Measurements from ENCODE around the gene NUTM2F. TPM values are rescaled to one million over a fixed set of nuclear protein-coding genes. Genes with fewer than 3 reads are reported as not detected.
"Not testable (repeated sequence)": the region's sequence is repeated elsewhere in the genome, so short reads cannot be mapped to it uniquely, and the experiment has no call there.

NUTM2F gene
- total and polyA plus RNA-seq, 9 of the 15 experiments (the other 6 are each of a cell fraction or from before 2014, with no cell fraction given), result 0.04 TPM; not detected in 8

DNA sequence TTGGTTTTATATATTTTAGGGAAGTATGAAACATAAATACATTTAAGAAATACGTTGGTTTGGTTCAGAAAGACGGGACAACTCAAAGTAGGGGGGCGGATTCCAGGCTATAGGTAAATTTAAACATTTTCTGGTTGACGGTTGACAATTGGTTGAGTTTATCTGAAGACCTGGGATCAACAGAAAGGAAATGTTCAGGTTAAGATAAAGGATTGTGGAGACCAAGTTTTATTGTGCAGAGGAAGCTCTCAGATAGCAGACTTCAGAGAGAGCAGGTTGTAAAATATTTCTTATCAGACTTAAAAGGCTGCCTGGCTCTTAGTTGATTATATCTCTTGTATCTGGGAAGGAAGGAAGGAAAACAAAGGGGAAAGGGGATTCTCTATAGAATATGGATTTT lies 51.4 kb downstream of the NUTM2F start (continued):
- TF ChIP-seq NFATC3 (IDR thresholded peaks at IDR 0.05), result 0 out of 2 replicates have a peak, but pooled peaks have one; percentile 38
- TF ChIP-seq NFIC (IDR thresholded peaks at IDR 0.05), result peak; percentile 83
- TF ChIP-seq MEF2D (tag; conservative IDR thresholded peaks at IDR 0.05; ENCODE audit: low read depth), result peak; percentile 52; the same call in 1 of the 2 replicates
- peak; percentile 68; the same call in 1 of the 2 replicates for TF ChIP-seq CTBP1 (IDR thresholded peaks at IDR 0.05; ENCODE audit: borderline replicate concordance)
- peak; percentile 24 for TF ChIP-seq CCNT2 (IDR thresholded peaks at IDR 0.05; ENCODE audit: borderline replicate concordance, extremely low read depth, insufficient read length, low read depth, low read length)
- TF ChIP-seq TEAD1 (CRISPR knock-in tag; IDR thresholded peaks at IDR 0.05), result 0 out of 4 replicates have a peak, but pooled peaks of 1 of the 2 experiments have one; percentile 46
- peak; percentile 66; the same call in 1 of the 2 replicates for TF ChIP-seq STAT5A (IDR thresholded peaks at IDR 0.05; ENCODE audit: borderline replicate concordance, low read length)
- TF ChIP-seq MTA1 (IDR thresholded peaks at IDR 0.05; ENCODE audit: borderline replicate concordance), result peak; percentile 75; the same call in 1 of the 2 replicates
- peak; percentile 75 for TF ChIP-seq ZNF766 (CRISPR knock-in tag; conservative IDR thresholded peaks at IDR 0.05)
- TF ChIP-seq CREB1 (IDR thresholded peaks at IDR 0.05), result peak; percentile 23; the same call in 1 of the 2 replicates
- TF ChIP-seq CREB1 (CRISPR knock-in tag; IDR thresholded peaks at IDR 0.05); MYBL2 (CRISPR knock-in tag; IDR thresholded peaks at IDR 0.05; ENCODE audit: borderline replicate concordance): not testable (repeated sequence)
- TF ChIP-seq GATA2 (CRISPR knock-in tag; IDR thresholded peaks at IDR 0.05), result peak; percentile 37; the same call in 1 of the 2 replicates
- peak; percentile 37; the same call in 1 of the 2 replicates for TF ChIP-seq FOSL1 (tag; conservative IDR thresholded peaks at IDR 0.05)
- TF ChIP-seq HDAC1 (IDR thresholded peaks at IDR 0.05), result peak in 1 of 2 experiments; percentile 48; a peak in 1 of 4 replicates
- TF ChIP-seq TBL1XR1 (IDR thresholded peaks at IDR 0.05; ENCODE audit: low read length in 2 of 2), result peak in 1 of 2 experiments; percentile 56; a peak in 2 of 4 replicates
- TF ChIP-seq ETV1 (tag; conservative IDR thresholded peaks at IDR 0.05; ENCODE audit: low read depth), result 0 out of 2 replicates have a peak, but pooled peaks have one; percentile 50
- peak; percentile 93 for TF ChIP-seq LEF1 (IDR thresholded peaks at IDR 0.05)
- TF ChIP-seq PML (IDR thresholded peaks at IDR 0.05; ENCODE audit: low read length), result peak; percentile 80
- TF ChIP-seq NCOA1 (IDR thresholded peaks at IDR 0.05; ENCODE audit: low read depth), result peak; percentile 87
- TF ChIP-seq, protein P1, sequence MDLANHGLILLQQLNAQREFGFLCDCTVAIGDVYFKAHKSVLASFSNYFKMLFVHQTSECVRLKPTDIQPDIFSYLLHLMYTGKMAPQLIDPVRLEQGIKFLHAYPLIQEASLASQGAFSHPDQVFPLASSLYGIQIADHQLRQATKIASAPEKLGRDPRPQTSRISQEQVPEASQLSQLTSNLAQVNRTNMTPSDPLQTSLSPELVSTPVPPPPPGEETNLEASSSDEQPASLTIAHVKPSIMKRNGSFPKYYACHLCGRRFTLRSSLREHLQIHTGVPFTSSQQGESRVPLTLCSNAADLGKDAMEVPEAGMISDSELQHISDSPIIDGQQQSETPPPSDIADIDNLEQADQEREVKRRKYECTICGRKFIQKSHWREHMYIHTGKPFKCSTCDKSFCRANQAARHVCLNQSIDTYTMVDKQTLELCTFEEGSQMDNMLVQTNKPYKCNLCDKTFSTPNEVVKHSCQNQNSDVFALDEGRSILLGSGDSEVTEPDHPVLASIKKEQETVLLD (IDR thresholded peaks at IDR 0.05), result peak; percentile 65; the same call in 1 of the 2 replicates
- TF ChIP-seq AFF1 (IDR thresholded peaks at IDR 0.05; ENCODE audit: low read depth in 1 of 2, partially characterized antibody in 2 of 2), result peak in 1 of 2 experiments; percentile 78
- peak; percentile 64; the same call in 1 of the 2 replicates for TF ChIP-seq MYBL2 (IDR thresholded peaks at IDR 0.05; ENCODE audit: low read depth)
- TF ChIP-seq SMARCE1 (IDR thresholded peaks at IDR 0.05), result peak; percentile 87
- TF ChIP-seq CC2D1A (IDR thresholded peaks at IDR 0.05), result peak; percentile 91
